Caco-2 (cell line): ENCODE data around the gene LDLRAD4. TPM values are rescaled to one million over a fixed set of nuclear protein-coding genes. Genes with fewer than 3 reads are reported as not detected.

Source experiments
- BruUV-seq: library from RNA; stranded (reverse); fragments of 400-500 nt; replicated peaks from 2 replicates; lab custom pipeline; 2021; lab: Mats Ljungman, UMichigan
- CTCF ChIA-PET: fragments of 300-600 bp; sonication (Branson Sonifier 250); formaldehyde crosslinking; loops from one replicate; lab custom pipeline; 2022; ENCODE audit warnings: antibody characterized with exemption; lab: Charles Lee
- POLR2A ChIA-PET: fragments of 300-600 bp; sonication (Branson Sonifier 250); formaldehyde crosslinking; loops from one replicate; lab custom pipeline; 2022; ENCODE audit warnings: antibody characterized with exemption; lab: Charles Lee
- DNase-seq, 2 experiments: peaks; one replicate each; pipeline versions ENCODE4 v3.0.0 to v3.0.0-alpha.2; 2020 to 2022
- H3K27me3 ChIP-seq: replicated peaks from 2 replicates; pipeline ENCODE4 v1.6.0; 2011; ENCODE audit warnings: low read length; ENCODE audit not compliant: control insufficient read depth, insufficient read depth
- H3K36me3 ChIP-seq: 2 replicates; pipeline ENCODE4 v1.5.1; 2011; ENCODE audit warnings: low read length; ENCODE audit not compliant: control insufficient read depth, insufficient read depth
- H3K4me1 ChIP-seq: fragments of 250-450 bp; sonication (Bioruptor Pico); 2 replicates; pipeline ENCODE4 v1.5.1; 2020; ENCODE audit warnings: mild to moderate bottlenecking
- H3K4me3 ChIP-seq: 2 replicates; pipeline ENCODE4 v1.5.1; 2011; ENCODE audit warnings: low read depth, mild to moderate bottlenecking, control low read depth, low read length
- H3K9me3 ChIP-seq: fragments of 250-450 bp; sonication (Bioruptor Pico); 2 replicates; pipeline ENCODE4 v1.5.1; 2020; ENCODE audit warnings: mild to moderate bottlenecking, moderate library complexity
- H3K27ac Mint-ChIP-seq: one replicate; pipeline ENCODE4 v1.8.0; 2022; ENCODE audit warnings: mixed read lengths; ENCODE audit not compliant: unreplicated experiment
- H3K27me3 Mint-ChIP-seq: one replicate; pipeline ENCODE4 v1.8.0; 2022; ENCODE audit warnings: mixed read lengths; ENCODE audit not compliant: insufficient read depth, unreplicated experiment
- H3K36me3 Mint-ChIP-seq: one replicate; pipeline ENCODE4 v1.8.0; 2022; ENCODE audit warnings: mild to moderate bottlenecking, mixed read lengths; ENCODE audit not compliant: insufficient read depth, unreplicated experiment
- H3K4me1 Mint-ChIP-seq: one replicate; pipeline ENCODE4 v1.8.0; 2022; ENCODE audit warnings: low read depth, mixed read lengths; ENCODE audit not compliant: unreplicated experiment
- H3K4me3 Mint-ChIP-seq: one replicate; pipeline ENCODE4 v1.8.0; 2022; ENCODE audit warnings: mild to moderate bottlenecking, moderate library complexity, mixed read lengths; ENCODE audit not compliant: unreplicated experiment
- H3K9me3 Mint-ChIP-seq: one replicate; pipeline ENCODE4 v1.8.0; 2022; ENCODE audit warnings: mixed read lengths; ENCODE audit not compliant: unreplicated experiment
- intact Hi-C: fragments of 100-400 bp; cut with micrococcal nuclease; formaldehyde crosslinking; loops from one replicate; pipeline ENCODE4 v1.10.0; 2022; ENCODE audit not compliant: unreplicated experiment
- total RNA-seq: library from RNA; stranded (reverse); gene quantifications from 2 replicates; pipeline ENCODE4 v1.2.3, GENCODE V29; 2022
- TF ChIP-seq, protein P1 (sequence below), 2 experiments: fragments of 200-600 bp in 1 of 2; IDR thresholded peaks; 1 replicate in 1 of 2; 2 replicates in 1 of 2; pipeline versions ENCODE4 v1.5.1 to v1.8.0; 2011 to 2022; ENCODE audit warnings: antibody characterized with exemption in 1 of 2, control low read depth in 1 of 2, inconsistent platforms in 1 of 2, low read depth in 1 of 2, low read length in 1 of 2, mild to moderate bottlenecking in 1 of 2, moderate library complexity in 1 of 2; ENCODE audit not compliant: insufficient read depth in 1 of 2, severe bottlenecking in 1 of 2, unreplicated experiment in 1 of 2

LDLRAD4 gene
- total RNA-seq, 1 experiment from 2014 or later, result 1.2 TPM

DNA sequence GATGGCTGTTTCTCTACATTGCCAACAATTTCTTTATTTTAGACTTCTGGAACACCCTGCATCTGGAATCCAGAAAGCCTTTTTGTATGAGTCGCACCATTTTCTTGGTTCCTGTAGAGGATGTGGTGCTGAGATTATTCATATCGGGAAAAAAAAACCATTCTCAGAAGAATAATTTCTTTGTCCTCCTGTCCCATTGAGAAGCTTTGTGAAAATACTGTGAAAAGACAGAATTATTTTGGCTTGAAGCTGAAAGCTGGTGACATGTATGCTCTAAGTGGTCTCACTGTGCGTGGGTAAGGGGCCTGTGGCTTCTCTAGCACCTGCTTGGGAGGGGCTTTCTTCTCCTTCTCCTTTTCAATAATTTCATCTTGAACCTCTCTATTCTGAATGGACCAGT is 369.4 kb downstream of the LDLRAD4 start:
- intact Hi-C loops, result no loop called here
- no peaks in the 10 kb centered on the region for H3K9me3 Mint-ChIP-seq
- no TSS peak for BruUV-seq
- Histone ChIP-seq H3K9me3 (no peaks in the 10 kb centered on the region), H3K4me3 (no peak overlapping the region), H3K4me1 (no peaks in the 10 kb centered on the region), H3K27me3 (no peaks in the 10 kb centered on the region), H3K36me3 (no peaks in the 10 kb centered on the region)
- H3K27ac Mint-ChIP-seq, result no peak overlapping the region
- ChIA-PET CTCF (no interaction called here), POLR2A (no interaction called here)
- H3K27me3 Mint-ChIP-seq, result peaks cover 9% of the 10 kb centered on the region
- DNase-seq, result no peak
- H3K4me1 Mint-ChIP-seq, result no peaks in the 10 kb centered on the region
- no peaks in the 10 kb centered on the region for H3K36me3 Mint-ChIP-seq
- H3K4me3 Mint-ChIP-seq, result no peak overlapping the region
- TF ChIP-seq, protein P1, sequence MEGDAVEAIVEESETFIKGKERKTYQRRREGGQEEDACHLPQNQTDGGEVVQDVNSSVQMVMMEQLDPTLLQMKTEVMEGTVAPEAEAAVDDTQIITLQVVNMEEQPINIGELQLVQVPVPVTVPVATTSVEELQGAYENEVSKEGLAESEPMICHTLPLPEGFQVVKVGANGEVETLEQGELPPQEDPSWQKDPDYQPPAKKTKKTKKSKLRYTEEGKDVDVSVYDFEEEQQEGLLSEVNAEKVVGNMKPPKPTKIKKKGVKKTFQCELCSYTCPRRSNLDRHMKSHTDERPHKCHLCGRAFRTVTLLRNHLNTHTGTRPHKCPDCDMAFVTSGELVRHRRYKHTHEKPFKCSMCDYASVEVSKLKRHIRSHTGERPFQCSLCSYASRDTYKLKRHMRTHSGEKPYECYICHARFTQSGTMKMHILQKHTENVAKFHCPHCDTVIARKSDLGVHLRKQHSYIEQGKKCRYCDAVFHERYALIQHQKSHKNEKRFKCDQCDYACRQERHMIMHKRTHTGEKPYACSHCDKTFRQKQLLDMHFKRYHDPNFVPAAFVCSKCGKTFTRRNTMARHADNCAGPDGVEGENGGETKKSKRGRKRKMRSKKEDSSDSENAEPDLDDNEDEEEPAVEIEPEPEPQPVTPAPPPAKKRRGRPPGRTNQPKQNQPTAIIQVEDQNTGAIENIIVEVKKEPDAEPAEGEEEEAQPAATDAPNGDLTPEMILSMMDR (IDR thresholded peaks at IDR 0.05; ENCODE audit: insufficient read depth in 1 of 2, low read depth in 1 of 2, low read length in 1 of 2, severe bottlenecking in 1 of 2, unreplicated experiment in 1 of 2), result no peak

DNA sequence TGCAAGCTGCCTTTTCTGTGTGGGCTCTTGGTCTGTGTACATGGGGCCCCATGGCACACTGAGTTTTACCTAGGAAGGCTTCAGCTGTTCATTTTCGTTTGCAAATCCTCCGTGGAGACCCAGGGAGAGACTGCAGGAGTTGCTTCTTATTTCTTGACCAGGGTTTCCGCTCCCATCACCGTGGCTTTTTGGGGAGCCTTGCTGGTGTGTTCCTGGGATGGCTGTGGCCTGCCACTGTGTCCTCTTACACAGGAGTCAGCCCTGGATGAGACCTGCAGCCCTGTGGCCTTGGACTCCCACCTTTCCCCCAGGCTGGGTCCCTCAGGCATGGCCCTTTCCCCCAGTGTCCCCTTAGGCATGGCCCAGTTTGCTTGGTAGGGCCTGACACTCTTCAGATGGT is 370.8 kb downstream of the LDLRAD4 start:
- Histone ChIP-seq H3K36me3 (no peaks in the 10 kb centered on the region), H3K4me1 (no peaks in the 10 kb centered on the region), H3K4me3 (no peak overlapping the region), H3K9me3 (no peaks in the 10 kb centered on the region), H3K27me3 (no peaks in the 10 kb centered on the region)
- Mint-ChIP-seq H3K4me1 (no peaks in the 10 kb centered on the region), H3K27ac (no peak overlapping the region), H3K36me3 (no peaks in the 10 kb centered on the region), H3K9me3 (no peaks in the 10 kb centered on the region), H3K4me3 (no peak overlapping the region), H3K27me3 (peaks cover 12% of the 10 kb centered on the region)
- no TSS peak for BruUV-seq
- no peak for DNase-seq
- TF ChIP-seq, protein P1 (IDR thresholded peaks at IDR 0.05; ENCODE audit: insufficient read depth in 1 of 2, low read depth in 1 of 2, low read length in 1 of 2, severe bottlenecking in 1 of 2, unreplicated experiment in 1 of 2), result no peak
- intact Hi-C loops, result no loop called here
- ChIA-PET POLR2A (no interaction called here), CTCF (no interaction called here)

DNA sequence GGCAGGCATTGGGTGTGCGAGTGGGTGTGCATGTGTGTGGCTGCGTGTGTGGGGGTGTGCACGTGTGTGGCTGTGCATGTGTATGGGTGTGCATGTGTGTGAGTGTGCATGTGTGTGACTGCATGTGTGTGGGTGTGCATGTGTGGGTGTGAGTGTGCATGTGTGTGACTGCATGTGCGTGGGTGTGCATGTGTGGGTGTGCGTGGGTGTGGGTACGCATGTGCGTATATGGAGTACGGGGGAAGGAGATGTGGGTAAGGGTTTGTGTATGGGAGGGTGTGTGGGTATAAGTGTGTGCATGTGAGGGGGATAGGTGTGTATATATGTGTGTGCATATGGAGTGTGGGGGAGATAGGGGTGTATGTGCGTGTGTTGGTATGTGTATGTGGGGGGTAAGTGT is 371.4 kb downstream of the LDLRAD4 start:
- H3K27ac Mint-ChIP-seq, result no peak overlapping the region

More for the DNA sequence above, 371.4 kb downstream of the LDLRAD4 start:
- Histone ChIP-seq H3K36me3 (no peaks in the 10 kb centered on the region), H3K4me1 (no peaks in the 10 kb centered on the region), H3K9me3 (no peaks in the 10 kb centered on the region), H3K27me3 (no peaks in the 10 kb centered on the region), H3K4me3 (no peak overlapping the region)
- intact Hi-C loops, result no loop called here
- Mint-ChIP-seq H3K27me3 (peaks cover 11% of the 10 kb centered on the region), H3K9me3 (no peaks in the 10 kb centered on the region), H3K4me1 (no peaks in the 10 kb centered on the region), H3K36me3 (no peaks in the 10 kb centered on the region), H3K4me3 (no peak overlapping the region)
- ChIA-PET CTCF (no interaction called here), POLR2A (no interaction called here)
- TF ChIP-seq, protein P1 (IDR thresholded peaks at IDR 0.05; ENCODE audit: insufficient read depth in 1 of 2, low read depth in 1 of 2, low read length in 1 of 2, severe bottlenecking in 1 of 2, unreplicated experiment in 1 of 2), result no peak
- no TSS peak for BruUV-seq
- DNase-seq, result no peak
